HG03521 (cell line): ENCODE data around the gene C11orf52.

Source experiments
- ATAC-seq: cut with Tn5 transposase; IDR thresholded peaks from one replicate; pipeline ENCODE4 v1.9.1; 2021; ENCODE audit warnings: mild to moderate bottlenecking, moderate library complexity; ENCODE audit not compliant: unreplicated experiment

Gene C11orf52

DNA sequence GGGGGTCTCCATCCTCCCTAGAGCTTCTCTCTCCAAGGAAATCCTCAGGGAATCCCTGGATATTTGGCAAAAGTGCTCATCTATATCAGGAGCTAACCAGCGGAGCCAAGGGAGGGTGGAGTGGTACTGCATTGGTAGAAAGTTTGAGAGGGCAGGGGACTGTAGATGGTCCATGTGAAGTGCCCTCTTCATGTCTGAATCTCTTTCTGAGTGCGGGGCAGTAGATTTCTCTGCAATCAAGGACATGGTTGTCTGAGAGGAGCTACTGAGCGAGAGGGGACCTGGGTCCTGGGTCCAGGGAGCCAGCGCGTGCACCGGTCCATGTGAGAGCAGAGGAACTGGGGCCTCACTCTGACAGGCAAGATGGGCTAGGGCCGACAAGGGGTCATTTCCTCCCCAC lies 19.1 kb downstream of the C11orf52 start:
- no peak for ATAC-seq

DNA sequence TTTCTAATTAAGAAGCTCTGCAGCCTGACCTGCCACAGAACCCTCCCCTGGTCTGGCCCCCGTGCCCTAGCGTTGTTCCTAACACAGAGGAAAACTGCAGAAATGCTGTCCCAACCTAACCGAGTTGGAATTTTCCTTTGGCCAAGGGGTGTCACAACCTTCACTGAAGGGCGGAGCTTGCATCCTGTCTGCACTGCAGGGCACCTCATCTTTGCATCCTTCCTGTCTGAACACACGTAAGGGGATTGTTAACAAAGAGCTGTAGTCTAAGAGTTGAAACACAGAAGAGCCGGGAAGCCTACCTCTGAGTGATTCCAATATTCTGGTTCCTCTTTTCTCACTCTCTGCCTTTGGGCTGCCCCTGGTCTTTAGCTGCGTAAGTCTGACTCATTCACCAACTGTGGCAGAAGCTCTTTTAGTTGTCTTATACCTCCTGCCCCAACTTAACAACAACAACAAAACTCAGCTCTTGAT lies 20.0 kb downstream of the C11orf52 start:
- ATAC-seq, result peak; percentile 80

DNA sequence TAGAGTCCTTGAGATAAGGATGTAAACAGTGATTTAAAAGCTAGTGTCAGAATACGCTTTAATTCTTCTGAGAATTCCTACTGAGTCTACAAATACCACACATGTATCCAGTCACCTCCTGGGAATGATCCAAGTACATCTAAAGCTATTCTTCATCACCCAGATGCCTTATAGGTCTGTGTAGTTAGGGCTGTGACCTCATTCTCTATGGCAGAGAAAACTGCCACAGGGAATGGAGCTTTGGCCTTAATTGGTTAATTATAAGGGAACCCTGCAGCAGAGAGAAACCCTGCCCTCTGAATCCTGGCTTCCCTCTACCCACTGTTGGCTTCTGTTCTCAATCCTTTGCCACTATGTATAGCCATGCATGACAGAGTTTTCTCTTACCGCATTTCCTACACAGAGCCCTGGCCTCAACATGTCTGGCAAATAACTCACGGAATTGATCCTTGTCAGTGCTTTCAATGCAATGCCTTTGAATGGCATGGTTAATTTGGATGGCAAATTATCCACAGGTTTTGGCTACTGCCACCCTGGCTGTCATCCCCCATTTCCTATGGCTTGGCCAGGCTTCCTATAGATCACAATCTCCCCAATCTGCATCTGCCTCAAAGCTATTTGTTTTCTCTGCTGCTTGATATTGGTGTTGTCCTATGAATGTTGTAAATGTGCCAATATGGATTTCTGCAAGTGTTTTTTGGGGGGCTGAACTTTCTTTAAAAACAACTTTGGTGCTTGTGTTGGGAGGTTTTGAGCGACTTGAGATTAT lies 21.3 kb downstream of the C11orf52 start:
- no peak for ATAC-seq

DNA sequence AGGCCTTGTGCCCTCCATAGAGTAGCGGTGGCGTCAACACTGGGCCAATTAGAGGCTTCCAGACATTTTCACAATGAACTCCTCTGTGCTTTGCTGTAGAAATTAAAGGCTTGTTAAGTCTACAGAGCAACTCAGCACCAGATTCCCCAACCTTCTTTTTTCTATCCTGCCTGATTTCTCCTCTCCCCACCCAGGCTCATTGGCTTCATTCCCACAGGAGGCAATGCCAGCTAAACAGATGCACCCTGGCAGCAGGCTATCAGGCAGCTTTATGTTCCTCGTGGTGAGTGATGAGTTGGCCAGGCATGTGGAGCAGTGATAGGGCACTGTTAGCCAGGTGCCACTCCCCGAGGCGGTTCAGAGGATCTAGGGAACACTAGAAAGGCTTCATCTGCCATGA lies 23.2 kb downstream of the C11orf52 start:
- ATAC-seq, result no peak

DNA sequence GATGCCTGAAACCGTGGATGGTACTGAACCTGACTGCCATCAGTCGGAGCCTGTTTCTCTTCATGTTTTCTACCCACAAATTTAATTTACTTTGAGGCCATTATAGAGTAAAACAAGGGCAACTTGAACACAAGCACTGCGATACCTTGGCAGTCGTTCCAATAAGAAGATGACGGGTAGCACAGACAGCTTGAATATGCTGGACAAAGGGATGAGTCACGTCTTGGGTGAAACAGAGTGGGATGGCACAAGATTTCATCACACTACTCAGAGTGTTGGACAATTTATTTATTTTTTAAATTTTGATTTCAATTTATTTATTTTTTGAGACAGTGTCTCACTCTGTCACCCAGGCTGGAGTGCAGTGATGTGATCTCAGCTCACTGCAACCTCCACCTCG lies 24.1 kb downstream of the C11orf52 start:
- no peak for ATAC-seq

DNA sequence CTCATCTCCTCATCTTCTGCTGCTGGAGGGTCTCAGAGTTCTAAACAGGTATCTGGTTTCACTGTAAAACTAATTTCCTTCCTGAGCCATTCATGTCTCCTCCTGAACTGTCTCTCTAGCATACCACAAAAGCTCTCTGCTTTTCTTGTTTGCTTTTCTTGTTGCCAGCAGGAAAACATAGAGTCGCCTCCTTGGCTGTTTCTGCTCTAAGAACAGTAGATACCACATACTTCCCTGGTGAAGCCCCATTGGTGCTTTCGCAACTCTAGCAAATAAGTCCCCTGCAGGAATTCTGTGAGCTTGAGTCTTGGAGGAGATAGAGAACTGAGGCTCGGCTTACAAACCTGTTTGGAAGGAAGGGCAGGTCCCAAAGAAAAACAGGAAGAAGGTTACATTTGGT lies 25.4 kb downstream of the C11orf52 start:
- no peak for ATAC-seq

DNA sequence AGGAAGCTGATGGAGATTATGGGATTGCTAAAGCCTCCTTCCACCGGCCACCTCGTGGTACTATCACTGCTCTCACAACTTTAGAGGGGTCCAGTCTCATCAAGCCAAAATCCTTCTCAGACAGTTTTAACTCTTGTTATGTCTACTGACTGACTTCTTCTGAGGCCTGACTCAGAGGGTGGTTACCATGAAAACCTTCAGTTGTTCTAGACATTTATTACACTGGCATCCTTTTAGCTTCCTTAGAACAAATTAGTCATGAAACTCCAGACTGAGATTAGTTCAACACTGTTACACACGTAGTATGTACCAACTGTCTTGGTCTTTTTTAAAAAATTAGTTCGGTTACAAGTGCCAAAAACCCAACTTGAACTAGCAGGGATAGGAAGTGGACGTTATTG lies 25.9 kb downstream of the C11orf52 start:
- no peak for ATAC-seq

DNA sequence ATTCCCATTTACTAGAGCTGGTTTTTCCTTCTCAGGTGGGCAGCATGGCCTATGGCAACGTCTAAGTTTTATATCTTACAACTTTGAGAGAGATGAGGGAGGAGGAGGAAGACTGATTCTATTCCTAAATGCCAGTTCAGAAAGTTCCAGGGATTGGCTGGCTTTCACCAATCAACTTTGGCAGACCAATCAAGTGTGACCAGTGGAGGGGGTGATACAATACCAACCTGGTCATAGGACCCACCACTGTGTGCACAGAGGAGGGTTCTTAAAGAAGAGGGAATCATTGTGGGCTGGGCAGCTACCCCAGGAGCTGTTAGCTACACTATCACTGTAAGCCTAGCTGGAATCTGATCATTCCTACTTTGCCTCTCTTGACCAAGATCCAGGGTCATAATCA lies 26.5 kb downstream of the C11orf52 start:
- no peak for ATAC-seq

DNA sequence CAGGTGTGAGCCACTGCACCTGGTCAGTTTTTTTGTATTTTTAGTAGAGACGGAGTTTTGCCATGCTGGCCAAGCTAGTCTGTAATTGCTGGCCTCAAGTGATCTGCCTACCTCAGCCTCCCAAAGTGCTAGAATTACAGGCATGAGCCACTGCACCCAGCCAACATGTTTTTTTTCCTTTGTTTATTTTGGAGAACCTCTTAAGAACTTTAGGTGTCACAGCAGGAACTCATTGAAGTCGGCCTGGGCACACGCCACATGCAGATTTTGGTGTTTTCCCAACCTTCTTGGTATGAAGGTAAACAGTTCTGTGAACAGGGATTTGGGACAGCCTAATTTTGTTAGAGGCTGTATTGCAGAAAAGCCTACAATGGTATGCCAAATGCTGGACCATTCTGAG lies 27.8 kb downstream of the C11orf52 start:
- ATAC-seq, result no peak

DNA sequence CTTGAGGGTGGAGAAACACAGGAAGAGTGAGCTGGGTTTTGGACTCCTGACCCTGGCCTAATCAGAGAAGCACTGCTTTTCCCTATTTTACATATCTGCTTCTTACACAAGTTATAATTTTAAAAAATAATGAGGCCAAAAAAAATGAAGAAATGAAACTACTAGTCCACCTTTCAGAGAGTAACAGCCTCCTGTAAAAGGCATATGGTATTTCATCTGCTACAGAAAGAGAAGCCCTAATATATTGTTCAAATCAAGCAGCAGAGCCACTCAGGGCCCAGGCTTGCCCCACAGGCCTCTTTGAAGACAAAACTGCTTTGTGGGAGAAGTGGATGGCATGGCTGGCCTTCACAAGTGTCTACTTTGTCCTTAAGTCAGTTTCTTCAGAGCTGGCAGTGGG lies 28.4 kb downstream of the C11orf52 start:
- ATAC-seq, result no peak

DNA sequence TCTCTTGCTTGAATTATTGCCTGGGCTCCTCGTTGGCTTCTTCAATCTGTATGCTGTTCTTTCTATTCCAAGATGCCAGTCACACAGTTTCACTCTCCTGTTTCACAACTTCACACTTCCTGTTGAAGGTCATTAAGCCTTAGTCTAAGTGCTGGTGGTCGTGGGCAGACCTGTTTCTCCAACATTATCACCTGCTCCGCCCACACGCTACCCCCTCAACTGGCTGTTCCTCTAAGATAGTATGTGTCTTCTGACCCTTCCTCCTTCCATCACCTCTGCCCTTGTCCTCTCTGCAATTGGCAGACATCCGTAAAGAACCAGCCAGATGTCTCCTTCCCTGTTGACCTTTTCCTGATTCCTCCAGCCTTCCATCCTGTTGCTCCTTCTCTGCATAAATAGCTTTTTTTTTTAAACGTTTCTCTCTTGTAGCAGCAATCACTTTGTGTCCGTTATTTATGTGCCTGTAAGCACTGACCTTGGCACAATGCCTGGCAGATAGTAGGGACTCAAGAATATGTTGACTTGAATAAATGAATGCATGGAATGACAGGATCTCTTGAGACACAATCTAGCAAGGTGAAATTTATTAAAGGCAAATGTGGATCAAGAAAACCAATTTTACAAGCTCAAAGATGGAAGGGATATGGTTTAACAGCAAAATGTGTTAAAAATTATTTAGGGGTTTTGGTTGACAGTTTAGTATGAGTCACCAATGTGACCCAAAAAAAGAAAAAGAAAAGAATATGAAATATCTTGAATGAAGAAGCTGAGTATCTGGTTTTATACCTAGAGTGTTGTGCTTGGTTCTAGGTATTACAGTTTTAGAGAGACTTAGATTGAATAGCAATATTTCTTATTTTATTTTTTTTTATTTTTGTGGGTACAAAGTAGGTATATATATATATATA lies 31.1 kb downstream of the C11orf52 start:
- no peak for ATAC-seq

DNA sequence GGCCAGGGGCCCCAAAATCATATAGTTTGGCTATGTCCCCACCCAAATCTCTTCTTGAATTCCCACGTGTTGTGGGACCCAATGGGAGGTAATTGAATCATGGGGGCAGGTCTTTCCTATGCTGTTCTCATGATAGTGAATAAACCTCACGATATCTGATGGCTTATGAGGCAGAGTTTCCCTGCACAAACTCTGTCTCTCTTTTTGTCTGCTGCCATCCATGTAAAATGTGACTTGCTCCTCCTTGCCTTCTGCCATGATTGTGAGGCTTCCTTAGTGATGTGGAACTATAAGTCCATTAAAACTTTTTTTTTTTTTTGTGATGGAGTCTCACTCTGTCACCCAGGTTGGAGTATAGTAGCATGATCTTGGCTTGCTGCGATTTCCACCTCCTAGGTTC lies 32.9 kb downstream of the C11orf52 start:
- ATAC-seq, result no peak

DNA sequence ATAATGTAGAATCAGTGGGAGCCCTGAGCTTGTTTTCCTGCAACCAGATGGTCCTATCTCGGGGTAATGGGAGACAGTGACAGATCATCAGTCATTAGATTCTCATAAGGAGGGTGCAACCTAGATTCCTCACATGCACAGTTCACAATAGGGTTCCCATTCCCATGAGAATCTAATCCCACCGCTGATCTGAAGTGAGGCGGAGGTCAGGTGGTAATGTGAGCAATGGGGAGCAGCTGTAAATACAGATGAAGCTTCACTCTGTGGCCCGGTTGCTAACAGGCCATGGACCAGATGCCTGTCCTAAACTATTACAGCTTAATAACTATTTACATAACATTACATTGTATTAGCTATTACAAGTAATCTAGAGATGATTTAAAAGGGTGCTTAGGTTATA lies 35.4 kb downstream of the C11orf52 start:
- ATAC-seq, result no peak

DNA sequence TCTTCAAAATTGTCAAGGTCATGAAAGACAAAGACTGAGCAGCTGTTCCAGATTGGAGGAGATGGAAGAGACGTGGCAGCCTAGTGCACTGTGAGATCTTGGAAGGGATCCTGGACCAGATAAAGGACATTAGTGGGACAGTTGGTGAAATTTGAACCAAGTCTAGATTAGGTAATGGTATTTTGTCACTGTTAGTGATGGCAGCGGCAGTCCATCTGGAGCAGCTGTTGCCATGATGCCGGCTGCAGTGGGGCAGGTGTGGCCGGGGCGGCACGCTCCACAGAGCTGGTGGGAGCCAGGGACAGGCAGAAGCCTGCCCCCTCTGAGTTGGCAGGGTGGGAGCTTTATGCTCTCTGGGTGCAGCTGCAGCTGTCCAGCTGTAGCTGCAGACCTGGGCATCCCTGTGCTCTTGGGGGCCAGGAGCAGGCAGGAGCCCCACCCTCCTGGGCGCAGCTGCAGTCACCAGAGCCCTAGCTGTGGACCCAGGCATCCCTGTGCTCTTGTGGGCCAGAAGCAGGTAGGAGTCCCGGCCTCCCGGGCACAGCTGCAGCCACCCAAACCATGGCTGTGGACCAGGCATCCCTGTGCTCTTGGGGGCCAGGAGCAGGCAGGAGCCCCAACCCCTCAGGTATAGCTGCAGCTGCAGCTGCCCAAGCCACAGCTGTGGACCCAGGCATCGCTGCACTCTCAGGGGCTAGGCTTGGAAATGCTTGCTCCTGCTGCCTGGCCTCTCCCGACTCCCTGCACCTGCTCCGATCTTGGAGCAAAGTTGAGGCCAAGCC lies 39.1 kb downstream of the C11orf52 start:
- no peak for ATAC-seq

DNA sequence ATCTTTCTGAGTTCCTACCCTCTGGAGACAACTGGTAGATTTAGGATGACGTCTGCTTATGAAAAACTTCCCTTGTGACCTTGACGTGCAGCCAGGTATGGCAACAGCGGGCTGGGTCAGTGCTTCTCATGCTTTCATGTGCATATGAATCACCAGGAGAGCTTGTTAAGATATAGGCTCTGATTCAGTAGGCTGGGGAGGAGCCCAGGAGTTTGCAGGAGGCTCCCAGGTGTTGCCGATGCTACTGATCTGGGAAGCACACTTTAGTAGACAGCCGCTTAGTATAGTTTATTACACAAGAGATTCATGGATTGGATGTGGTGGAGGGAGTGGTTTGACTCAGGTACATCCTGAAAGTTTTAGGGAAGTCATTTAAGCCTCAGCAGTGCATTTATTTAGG lies 42.2 kb downstream of the C11orf52 start:
- ATAC-seq, result no peak

DNA sequence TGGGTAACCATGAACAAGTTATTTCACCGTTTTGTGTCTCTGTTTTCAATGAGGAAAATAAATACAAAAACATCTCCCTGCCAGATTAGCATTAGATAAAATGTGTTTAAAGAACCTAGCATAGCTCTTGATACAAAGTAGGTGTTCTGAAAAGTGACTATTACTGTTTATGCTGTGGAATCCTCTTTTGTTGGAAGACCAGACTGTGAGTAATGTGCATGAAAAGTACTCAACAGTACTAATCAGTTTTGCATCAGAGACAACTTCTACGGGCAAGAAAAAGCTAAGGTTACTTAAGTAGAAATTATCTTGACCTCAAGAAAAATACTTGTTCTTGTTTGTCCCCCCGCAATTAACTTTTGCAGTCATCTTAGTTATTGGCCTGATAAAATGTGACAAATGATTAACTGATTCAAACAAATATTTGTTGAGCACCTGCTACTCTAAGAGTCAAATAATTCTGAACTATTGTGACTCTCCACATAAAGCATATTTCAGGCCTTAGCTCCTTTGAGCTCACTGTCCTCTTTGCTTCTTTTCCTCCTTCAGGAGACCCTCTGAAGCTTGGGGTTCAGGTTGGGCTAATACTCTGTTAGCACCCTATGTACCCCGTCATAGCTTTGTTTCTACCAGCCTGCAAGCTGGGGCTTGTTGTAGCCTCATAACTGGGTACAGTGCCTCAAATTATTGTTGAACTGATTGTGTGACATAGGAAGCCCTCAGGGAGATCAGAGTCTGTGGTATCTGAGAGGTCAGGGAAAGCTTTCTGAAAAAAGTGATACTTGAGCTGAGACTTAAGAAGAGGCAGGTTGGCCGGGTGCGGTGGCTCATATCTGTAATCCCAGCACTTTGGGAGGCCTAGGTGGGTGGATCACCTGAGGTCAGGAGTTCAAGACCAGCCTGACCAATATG lies 42.9 kb downstream of the C11orf52 start:
- ATAC-seq, result no peak

DNA sequence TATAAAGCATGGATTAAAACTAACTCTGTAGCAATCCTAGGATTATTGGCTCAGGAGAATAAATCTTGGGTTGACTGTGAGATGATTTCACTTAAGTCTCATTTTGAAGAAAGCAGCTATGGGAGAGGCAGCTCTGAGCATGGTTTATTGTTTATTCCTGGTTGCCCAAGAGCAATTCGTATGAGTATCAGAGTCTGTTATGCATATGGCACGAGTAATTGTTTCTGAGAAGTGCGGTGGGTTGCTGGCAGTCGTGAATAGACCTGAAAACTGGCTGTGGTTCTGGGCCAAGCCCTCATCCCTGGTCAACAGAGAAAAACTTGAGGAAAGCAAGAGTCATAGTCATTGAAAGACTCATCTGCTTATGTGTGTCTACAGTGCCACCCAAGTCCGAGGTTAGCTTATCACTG lies 45.2 kb downstream of the C11orf52 start:
- no peak for ATAC-seq

DNA sequence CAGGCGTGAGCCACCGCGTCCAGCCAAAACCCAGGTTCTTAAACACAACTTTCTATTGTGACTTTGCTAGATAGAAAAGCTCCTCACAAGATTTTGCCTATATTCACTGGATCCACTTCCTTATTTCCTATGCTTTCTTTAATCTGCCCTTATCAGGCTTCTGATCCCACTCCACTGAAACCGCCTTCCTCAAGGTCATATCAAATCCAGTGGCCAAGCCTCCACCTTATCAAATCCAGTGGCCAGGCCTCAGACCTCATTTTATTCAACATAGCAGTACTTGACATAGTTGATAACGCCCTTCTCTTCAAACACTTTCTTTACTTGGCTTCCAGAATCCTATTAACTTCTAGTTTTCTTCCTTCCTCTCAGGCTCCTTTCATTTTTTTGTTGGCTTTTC lies 48.0 kb downstream of the C11orf52 start:
- ATAC-seq, result no peak

DNA sequence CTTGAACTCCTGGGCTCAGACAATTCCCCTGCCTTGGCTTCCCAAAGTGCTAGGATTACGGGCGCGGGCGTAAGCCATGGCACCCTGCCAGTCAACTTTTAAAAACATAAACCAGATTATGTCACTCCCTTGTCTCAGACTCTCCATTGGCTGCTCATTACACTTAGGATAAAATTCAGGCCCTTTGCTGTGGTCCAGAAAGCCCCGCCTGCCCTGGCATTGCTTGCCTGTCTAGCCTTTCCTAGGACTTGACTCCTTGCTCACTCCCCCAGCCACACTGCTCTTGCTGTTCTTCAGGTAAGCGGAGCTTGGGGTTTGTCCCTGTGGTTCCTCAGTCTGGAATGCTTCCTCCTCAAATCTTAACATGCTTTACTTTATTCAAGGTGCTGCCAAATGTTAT lies 48.9 kb downstream of the C11orf52 start:
- ATAC-seq, result no peak

DNA sequence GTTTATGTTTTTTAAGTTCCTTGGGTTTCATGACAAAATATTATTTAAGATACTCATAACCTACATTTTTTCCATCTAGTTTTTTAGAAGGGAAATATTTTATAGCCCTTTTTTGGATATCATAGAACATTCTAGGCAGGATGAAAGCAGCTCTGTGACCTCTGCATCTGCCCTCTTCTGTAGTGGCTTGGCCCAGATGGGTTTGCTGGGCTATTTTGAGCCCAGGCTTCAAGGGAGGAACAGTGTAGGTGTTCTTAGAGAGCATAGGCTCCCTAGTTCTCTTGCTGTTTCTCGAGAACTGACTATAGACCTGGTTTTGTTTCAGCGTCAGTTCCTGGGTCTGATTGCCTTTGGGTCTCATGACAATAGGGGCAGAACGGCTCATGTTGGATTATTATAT lies 50.6 kb downstream of the C11orf52 start:
- no peak for ATAC-seq
